HepG2 (cell line): ENCODE results near the gene ADGRL2. TPM values are rescaled to one million over a fixed set of nuclear protein-coding genes. Genes with fewer than 3 reads are reported as not detected.

Source experiments
- ASH2L ChIP-seq: fragments of 300-600, 200-600 bp; sonication (generic); IDR thresholded peaks from 2 replicates; pipeline ENCODE4 v1.7.0; 2017; ENCODE audit warnings: low read depth, mild to moderate bottlenecking, moderate library complexity, mixed read lengths, low read length; ENCODE audit not compliant: insufficient read length
- CC2D1A ChIP-seq: sonication (generic); formaldehyde crosslinking; IDR thresholded peaks from 2 replicates; pipeline ENCODE4 v1.8.1; 2023; ENCODE audit warnings: mild to moderate bottlenecking, missing genetic modification reagents
- FOXK2 ChIP-seq: fragments of 450-650 bp; IDR thresholded peaks from 2 replicates; pipeline ENCODE4 v1.6.1; 2016
- HNRNPK ChIP-seq: fragments of 200-400 bp; formaldehyde crosslinking; IDR thresholded peaks from 2 replicates; pipeline ENCODE4 v1.6.1; 2018; ENCODE audit warnings: low read length, low read depth, moderate library complexity, mild to moderate bottlenecking; ENCODE audit not compliant: poor library complexity, severe bottlenecking
- KDM6A ChIP-seq: IDR thresholded peaks from 2 replicates; pipeline ENCODE4 v1.6.1; 2016; ENCODE audit warnings: low read depth
- MATR3 ChIP-seq: sonication (generic); formaldehyde crosslinking; IDR thresholded peaks from 2 replicates; pipeline ENCODE4 v1.4.0; 2020; ENCODE audit warnings: missing genetic modification reagents
- MAX ChIP-seq: IDR thresholded peaks from 2 replicates; pipeline ENCODE4 v1.6.1; 2012; ENCODE audit warnings: inconsistent platforms
- MTF2 ChIP-seq: sonication (generic); formaldehyde crosslinking; IDR thresholded peaks from 2 replicates; pipeline ENCODE4 v1.5.0; 2020; ENCODE audit warnings: missing genetic modification reagents, borderline replicate concordance
- MYC ChIP-seq: sonication (generic); formaldehyde crosslinking; IDR thresholded peaks from 2 replicates; pipeline ENCODE4 v1.9.0; 2021; ENCODE audit warnings: missing genetic modification reagents, borderline replicate concordance
- MZF1 ChIP-seq: sonication (generic); formaldehyde crosslinking; IDR thresholded peaks from 2 replicates; pipeline ENCODE4 v1.8.1; 2023; ENCODE audit warnings: mild to moderate bottlenecking, missing genetic modification reagents, borderline replicate concordance
- NFKBIZ ChIP-seq: IDR thresholded peaks from 2 replicates; pipeline ENCODE4 v1.6.1; 2018; ENCODE audit warnings: missing genetic modification reagents, missing compliant biosample characterization
- PHB2 ChIP-seq: fragments of 450-650 bp; IDR thresholded peaks from 2 replicates; pipeline ENCODE4 v1.6.1; 2018; ENCODE audit not compliant: partially characterized antibody
- PRDM15 ChIP-seq: sonication (generic); formaldehyde crosslinking; IDR thresholded peaks from 2 replicates; pipeline ENCODE4 v1.4.0; 2020; ENCODE audit warnings: missing genetic modification reagents
- PREB ChIP-seq: sonication (generic); formaldehyde crosslinking; IDR thresholded peaks from 2 replicates; pipeline ENCODE4 v1.4.0; 2020; ENCODE audit warnings: missing genetic modification reagents
- PRPF4 ChIP-seq: fragments of 200-400 bp; formaldehyde crosslinking; IDR thresholded peaks from 2 replicates; pipeline ENCODE4 v1.6.1; 2016; ENCODE audit warnings: low read length, low read depth; ENCODE audit not compliant: poor library complexity, severe bottlenecking
- RAD51 ChIP-seq: fragments of 450-650 bp; IDR thresholded peaks from 2 replicates; pipeline ENCODE4 v1.6.1; 2016; ENCODE audit warnings: borderline replicate concordance
- UBTF ChIP-seq: sonication (generic); formaldehyde crosslinking; IDR thresholded peaks from 2 replicates; pipeline ENCODE4 v1.4.0; 2020; ENCODE audit warnings: mild to moderate bottlenecking, missing genetic modification reagents
- ZFAT ChIP-seq: sonication (generic); formaldehyde crosslinking; conservative IDR thresholded peaks from 2 replicates; pipeline ENCODE4 v1.8.1; 2023; ENCODE audit warnings: missing genetic modification reagents, inconsistent platforms
- ZNF430 ChIP-seq: sonication (generic); formaldehyde crosslinking; IDR thresholded peaks from 2 replicates; pipeline ENCODE4 v1.9.0; 2021; ENCODE audit warnings: mild to moderate bottlenecking, missing genetic modification reagents
- ZNF432 ChIP-seq: sonication (generic); formaldehyde crosslinking; IDR thresholded peaks from 2 replicates; pipeline ENCODE4 v1.5.0; 2020; ENCODE audit warnings: missing genetic modification reagents, mild to moderate bottlenecking, borderline replicate concordance
- ZNF775 ChIP-seq: sonication (generic); formaldehyde crosslinking; IDR thresholded peaks from 2 replicates; pipeline ENCODE4 v1.4.0; 2020; ENCODE audit warnings: missing genetic modification reagents, mild to moderate bottlenecking, moderate library complexity, borderline replicate concordance
- polyA plus RNA-seq, 8 experiments: library from polyadenylated mRNA; depleted of rRNA in 3 of 8; stranded (reverse) in 7 of 8; unstranded in 1 of 8; fragments of >200 nt; fragmentation: Illumina TruSeq in 4 of 8; extraction: Trizol in 4 of 8; gene quantifications; 2 replicates each; pipeline versions ENCODE4 v1.2.1 to v1.2.3, GENCODE V29; 2011 to 2016; ENCODE audit warnings: low read depth in 4 of 8, missing spikeins in 1 of 8, mixed read lengths in 1 of 8; ENCODE audit not compliant: insufficient read depth in 1 of 8
- total RNA-seq, 5 experiments: library from RNA; depleted of rRNA; stranded (reverse); fragments of >200 nt; fragmentation: Illumina TruSeq; extraction: Trizol; gene quantifications; 2 replicates each; pipeline ENCODE4 v1.2.3, GENCODE V29; 2016; ENCODE audit warnings: low read depth in 1 of 5
- TF ChIP-seq, protein P1 (sequence below): IDR thresholded peaks from 2 replicates; pipeline ENCODE4 v1.6.1; 2016; ENCODE audit warnings: low read depth, control low read depth

Gene ADGRL2
- total and polyA plus RNA-seq, 2 of the 13 experiments (the other 11 are each of a cell fraction or from before 2014, with no cell fraction given), result 15.3 to 31.6 TPM

GRCh38 chr1:81802707-81803430, 2.1 kb downstream of the ADGRL2 start (continued):
- TF ChIP-seq ASH2L, result peak; percentile 52
- TF ChIP-seq MAX, result no peak
- TF ChIP-seq ZNF430 (CRISPR knock-in tag), result no peak
- no peak for TF ChIP-seq MZF1 (CRISPR knock-in tag)
- TF ChIP-seq PRPF4, result no peak
- peak; percentile 32; the same call in 1 of the 2 replicates for TF ChIP-seq UBTF (CRISPR knock-in tag)
- TF ChIP-seq ZFAT (CRISPR knock-in tag), result no peak
- TF ChIP-seq CC2D1A (CRISPR knock-in tag), result no peak
- TF ChIP-seq MTF2 (CRISPR knock-in tag), result 0 out of 2 replicates have a peak, but pooled peaks have one; percentile 24
- no peak for TF ChIP-seq PREB (CRISPR knock-in tag)
- no peak for TF ChIP-seq MATR3 (CRISPR knock-in tag)
- no peak for TF ChIP-seq FOXK2
- no peak for TF ChIP-seq PHB2
- TF ChIP-seq, protein P1, sequence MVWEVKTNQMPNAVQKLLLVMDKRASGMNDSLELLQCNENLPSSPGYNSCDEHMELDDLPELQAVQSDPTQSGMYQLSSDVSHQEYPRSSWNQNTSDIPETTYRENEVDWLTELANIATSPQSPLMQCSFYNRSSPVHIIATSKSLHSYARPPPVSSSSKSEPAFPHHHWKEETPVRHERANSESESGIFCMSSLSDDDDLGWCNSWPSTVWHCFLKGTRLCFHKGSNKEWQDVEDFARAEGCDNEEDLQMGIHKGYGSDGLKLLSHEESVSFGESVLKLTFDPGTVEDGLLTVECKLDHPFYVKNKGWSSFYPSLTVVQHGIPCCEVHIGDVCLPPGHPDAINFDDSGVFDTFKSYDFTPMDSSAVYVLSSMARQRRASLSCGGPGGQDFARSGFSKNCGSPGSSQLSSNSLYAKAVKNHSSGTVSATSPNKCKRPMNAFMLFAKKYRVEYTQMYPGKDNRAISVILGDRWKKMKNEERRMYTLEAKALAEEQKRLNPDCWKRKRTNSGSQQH (CRISPR knock-in tag), result no peak
- no peak for TF ChIP-seq ZNF432
- peak; percentile 41 for TF ChIP-seq HNRNPK
- TF ChIP-seq PRDM15 (CRISPR knock-in tag), result 0 out of 2 replicates have a peak, but pooled peaks have one; percentile 46
- no peak for TF ChIP-seq NFKBIZ (CRISPR knock-in tag)
- TF ChIP-seq ZNF775 (CRISPR knock-in tag), result no peak
- TF ChIP-seq MYC (CRISPR knock-in tag), result 0 out of 2 replicates have a peak, but pooled peaks have one; percentile 25
- no peak for TF ChIP-seq RAD51
- no peak for TF ChIP-seq KDM6A (CRISPR knock-in tag)
